ENCODE results near the gene TUBB2B.
"Not testable (repeated sequence)": the region's sequence is repeated elsewhere in the genome, so short reads cannot be mapped to it uniquely, and the experiment has no call there.

The TUBB2B gene

DNA sequence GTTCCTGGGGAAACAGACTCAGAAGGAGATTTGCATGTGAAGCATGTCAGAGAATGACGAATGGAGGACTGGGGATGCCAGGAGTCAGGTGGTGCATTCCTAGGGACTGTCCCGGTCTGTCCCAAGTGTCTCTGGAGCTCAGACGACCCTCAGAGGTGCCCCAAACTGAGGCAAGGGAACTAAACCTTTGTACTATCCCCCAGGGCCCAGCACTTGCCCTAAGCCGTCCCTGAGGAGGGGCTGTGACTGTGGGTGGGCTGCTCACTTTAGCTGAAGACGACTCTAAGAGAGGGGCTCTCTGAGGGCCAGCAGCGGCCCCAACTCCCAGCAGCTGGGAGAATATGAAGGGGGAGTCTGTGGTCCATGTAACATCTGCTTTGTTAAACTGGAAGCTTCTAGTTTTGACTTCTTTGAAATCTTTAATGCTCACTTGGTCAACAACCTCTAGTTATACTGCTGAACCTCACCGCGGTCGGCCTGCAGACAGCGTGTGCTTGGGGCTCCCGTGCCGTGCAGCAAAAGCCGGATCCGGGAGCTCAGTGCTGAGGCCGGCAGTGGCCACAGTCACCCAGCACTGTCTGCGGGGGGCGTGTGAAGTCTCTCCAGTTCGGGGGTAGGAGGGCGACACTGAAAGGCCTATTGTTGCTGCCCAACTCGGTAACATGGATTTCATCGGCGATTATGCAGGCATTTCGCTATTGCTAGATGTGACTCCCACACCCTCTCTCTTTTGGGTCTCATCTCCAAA, 34.2 kb downstream of the TUBB2B start:
- DNase-seq (ENCODE audit: extremely low spot score) = no peak
- CTCF ChIA-PET = no interaction called here
- no peak for TF ChIP-seq FOXA1 (IDR thresholded peaks at IDR 0.05)
- TF ChIP-seq TARDBP (IDR thresholded peaks at IDR 0.05) = no peak
- TF ChIP-seq L3MBTL2 (conservative IDR thresholded peaks at IDR 0.05) = no peak
- no peak for TF ChIP-seq HDGF (IDR thresholded peaks at IDR 0.05; ENCODE audit: borderline replicate concordance)
- no peak for TF ChIP-seq BHLHE40 (IDR thresholded peaks at IDR 0.05; ENCODE audit: borderline replicate concordance)
- no peak for TF ChIP-seq SUZ12 (IDR thresholded peaks at IDR 0.05)
- POLR2A ChIA-PET = no interaction called here

DNA sequence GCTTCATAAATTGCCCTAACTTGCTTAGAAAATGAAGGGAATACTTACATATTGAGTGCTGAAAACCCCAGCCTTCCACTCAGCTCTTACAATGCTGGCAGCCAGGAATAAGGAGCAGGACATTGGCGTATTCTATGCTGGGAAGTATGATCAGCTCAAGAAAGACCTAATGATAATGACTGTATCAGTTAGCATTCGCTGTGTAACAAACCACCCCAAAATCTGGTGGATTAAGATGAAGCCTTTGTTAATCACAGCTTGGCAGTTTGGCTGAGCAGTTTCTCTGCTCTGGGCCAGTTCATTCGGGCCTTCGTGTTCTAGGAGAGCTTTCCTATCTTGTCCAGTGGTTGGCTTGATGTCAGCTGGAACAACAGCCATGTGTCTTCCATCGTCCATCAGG, 36.7 kb downstream of the TUBB2B start:
- TF ChIP-seq BHLHE40 (IDR thresholded peaks at IDR 0.05; ENCODE audit: borderline replicate concordance) (no peak), ZNF384 (IDR thresholded peaks at IDR 0.05) (no peak), ARNT (IDR thresholded peaks at IDR 0.05) (no peak), HDGF (IDR thresholded peaks at IDR 0.05; ENCODE audit: borderline replicate concordance) (no peak), SUZ12 (IDR thresholded peaks at IDR 0.05) (no peak), ELF4 (IDR thresholded peaks at IDR 0.05) (no peak), FOXK2 (IDR thresholded peaks at IDR 0.05) (no peak), TARDBP (IDR thresholded peaks at IDR 0.05) (no peak), SP1 (IDR thresholded peaks at IDR 0.05) (no peak), L3MBTL2 (conservative IDR thresholded peaks at IDR 0.05) (no peak), NFRKB (IDR thresholded peaks at IDR 0.05) (no peak), CTBP1 (IDR thresholded peaks at IDR 0.05; ENCODE audit: borderline replicate concordance) (no peak), FOXA1 (IDR thresholded peaks at IDR 0.05) (no peak), LEF1 (IDR thresholded peaks at IDR 0.05; ENCODE audit: borderline replicate concordance) (no peak), FOXM1 (IDR thresholded peaks at IDR 0.05; ENCODE audit: borderline replicate concordance) (no peak)
- TF ChIP-seq, protein P1, sequence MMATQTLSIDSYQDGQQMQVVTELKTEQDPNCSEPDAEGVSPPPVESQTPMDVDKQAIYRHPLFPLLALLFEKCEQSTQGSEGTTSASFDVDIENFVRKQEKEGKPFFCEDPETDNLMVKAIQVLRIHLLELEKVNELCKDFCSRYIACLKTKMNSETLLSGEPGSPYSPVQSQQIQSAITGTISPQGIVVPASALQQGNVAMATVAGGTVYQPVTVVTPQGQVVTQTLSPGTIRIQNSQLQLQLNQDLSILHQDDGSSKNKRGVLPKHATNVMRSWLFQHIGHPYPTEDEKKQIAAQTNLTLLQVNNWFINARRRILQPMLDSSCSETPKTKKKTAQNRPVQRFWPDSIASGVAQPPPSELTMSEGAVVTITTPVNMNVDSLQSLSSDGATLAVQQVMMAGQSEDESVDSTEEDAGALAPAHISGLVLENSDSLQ (IDR thresholded peaks at IDR 0.05) = no peak
- no peak for DNase-seq (ENCODE audit: extremely low spot score)
- ChIA-PET CTCF (interaction anchor here (1.5 kb wide), 1 partner anchor 61 kb away, joined by 6 read pairs; no protein-coding TSS in a partner anchor), POLR2A (interaction anchor here (0.8 kb wide), 1 partner anchor 18 kb away, joined by 3 read pairs; no protein-coding TSS in a partner anchor)

DNA sequence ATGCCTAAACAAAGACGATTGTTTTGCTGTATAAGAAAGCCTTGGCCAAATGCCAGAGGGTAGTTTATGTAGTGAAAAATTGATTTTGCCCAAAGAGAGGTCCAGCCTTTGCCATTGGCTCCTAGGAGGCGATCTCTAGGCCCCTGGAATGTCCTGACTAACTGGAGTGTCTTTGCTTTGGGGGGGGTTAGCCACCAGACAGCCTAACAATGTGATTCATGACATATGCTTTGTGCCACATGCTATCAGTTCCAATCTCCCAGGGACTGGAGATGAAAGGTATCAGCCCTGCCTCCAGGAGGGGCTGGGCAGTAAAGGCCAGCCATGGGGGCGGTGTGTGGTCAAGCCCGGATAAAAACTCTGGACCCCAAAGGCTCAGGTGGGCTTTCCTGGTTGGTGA, 37.4 kb downstream of the TUBB2B start:
- POLR2A ChIA-PET = interaction anchor here (0.9 kb wide), 1 partner anchor 33 kb away, joined by 3 read pairs; the partner anchor contains the start of gene TUBB2A
- TF ChIP-seq LEF1 (IDR thresholded peaks at IDR 0.05; ENCODE audit: borderline replicate concordance) (no peak), ELF4 (IDR thresholded peaks at IDR 0.05) (no peak), CTBP1 (IDR thresholded peaks at IDR 0.05; ENCODE audit: borderline replicate concordance) (no peak), BHLHE40 (IDR thresholded peaks at IDR 0.05; ENCODE audit: borderline replicate concordance) (no peak), L3MBTL2 (conservative IDR thresholded peaks at IDR 0.05) (no peak)
- TF ChIP-seq, protein P1 (IDR thresholded peaks at IDR 0.05) = no peak
- DNase-seq (ENCODE audit: extremely low spot score) = no peak

DNA sequence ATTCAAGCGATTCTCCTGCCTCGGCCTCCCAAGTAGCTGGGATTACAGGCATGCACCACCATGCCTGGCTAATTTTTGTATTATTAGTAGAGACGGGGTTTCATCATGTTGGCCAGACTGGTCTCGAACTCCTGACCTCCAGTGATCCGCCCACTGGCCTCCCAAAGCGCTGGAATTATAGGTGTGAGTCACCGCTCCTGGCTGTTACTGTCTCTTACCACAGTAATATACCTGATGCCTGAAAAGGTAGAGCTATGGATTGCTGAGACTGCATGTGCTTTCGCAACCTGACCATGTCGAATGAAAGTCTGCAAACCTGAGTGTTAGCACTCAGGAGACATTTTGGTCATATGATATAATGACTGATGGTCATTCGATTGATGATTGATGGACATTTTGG, 38.3 kb downstream of the TUBB2B start:
- DNase-seq (ENCODE audit: extremely low spot score); CTCF ChIA-PET: not testable (repeated sequence)
- POLR2A ChIA-PET = interaction anchor here (0.9 kb wide), 1 partner anchor 32 kb away, joined by 3 read pairs; the partner anchor contains the start of gene TUBB2A
- TF ChIP-seq, protein P1 (IDR thresholded peaks at IDR 0.05) = 0 out of 2 replicates have a peak, but pooled peaks have one; percentile 20

More for the DNA sequence above, 37.4 kb downstream of the TUBB2B start:
- CTCF ChIA-PET = interaction anchor here (1.5 kb wide), 1 partner anchor 61 kb away, joined by 6 read pairs; no protein-coding TSS in a partner anchor

DNA sequence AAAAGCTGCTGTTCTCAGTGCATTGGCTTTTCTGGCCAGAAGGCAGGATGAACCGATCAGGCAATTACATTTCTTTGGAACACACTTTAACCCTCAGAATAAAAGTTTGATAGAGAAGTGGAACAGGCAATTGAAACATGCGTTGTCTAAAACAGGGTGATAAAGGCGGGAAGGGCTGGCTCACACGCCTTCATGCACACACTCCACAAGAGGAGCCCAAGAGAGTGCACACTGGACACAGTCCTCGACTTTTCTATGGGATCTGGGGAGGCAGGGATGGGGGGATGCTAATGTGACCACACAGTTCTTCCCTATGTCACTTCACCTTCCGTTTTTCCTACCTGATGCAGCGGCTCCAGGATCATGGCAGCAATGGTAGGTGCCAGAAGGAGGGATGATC, 39.2 kb downstream of the TUBB2B start:
- POLR2A ChIA-PET = no interaction called here
- CTCF ChIA-PET = no interaction called here
- no peak for DNase-seq (ENCODE audit: extremely low spot score)
- no peak for TF ChIP-seq NFRKB (IDR thresholded peaks at IDR 0.05)
- TF ChIP-seq SP1 (IDR thresholded peaks at IDR 0.05) = no peak
- TF ChIP-seq ELF4 (IDR thresholded peaks at IDR 0.05) = no peak
- peak; percentile 27; the same call in 1 of the 2 replicates for TF ChIP-seq L3MBTL2 (conservative IDR thresholded peaks at IDR 0.05)

DNA sequence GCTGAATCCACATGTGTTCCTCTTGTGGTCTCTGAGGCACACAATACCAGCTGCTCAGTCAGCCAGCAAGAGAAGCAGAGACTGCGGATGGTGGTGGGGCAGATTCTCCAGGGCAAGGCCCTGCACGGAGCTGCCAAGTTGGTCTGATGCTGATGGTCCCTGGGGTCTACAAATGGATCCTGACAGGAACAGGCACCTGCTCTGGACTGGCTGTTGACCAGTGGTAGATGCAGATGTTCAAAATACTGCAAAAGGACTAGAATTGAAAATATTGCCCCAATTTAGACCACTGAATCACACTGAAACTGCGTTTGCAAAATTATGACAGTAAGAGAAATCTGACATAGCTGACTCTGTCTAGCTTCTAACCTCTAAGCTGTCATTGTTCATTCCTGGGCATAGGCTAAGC, 40.5 kb downstream of the TUBB2B start:
- ChIA-PET CTCF (no interaction called here), POLR2A (interaction anchor here (1.4 kb wide), 1 partner anchor 11 kb away, joined by 3 read pairs; no protein-coding TSS in a partner anchor)
- no peak for DNase-seq (ENCODE audit: extremely low spot score)
- no peak for TF ChIP-seq CTBP1 (IDR thresholded peaks at IDR 0.05; ENCODE audit: borderline replicate concordance)

DNA sequence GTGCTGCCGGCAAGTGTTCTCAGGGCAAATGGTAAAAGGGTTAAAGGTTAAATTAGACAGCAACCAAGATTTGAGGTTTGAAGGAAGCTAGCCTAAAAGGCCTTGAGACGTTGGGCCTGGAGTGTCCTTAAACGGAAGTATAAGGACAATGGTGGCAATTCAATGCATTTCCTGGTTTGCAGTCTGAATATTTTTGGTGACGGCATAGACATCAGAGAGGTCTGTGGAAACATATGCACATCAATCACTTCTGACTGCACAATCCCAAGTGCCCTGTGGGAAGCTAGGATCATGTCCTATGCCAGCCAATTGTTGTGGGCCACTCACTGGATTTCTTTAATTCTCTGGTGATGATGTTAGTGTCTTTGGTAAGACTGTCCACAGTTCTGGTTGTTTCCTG, 44.4 kb downstream of the TUBB2B start:
- no peak for DNase-seq (ENCODE audit: extremely low spot score)
- TF ChIP-seq, protein P1 (IDR thresholded peaks at IDR 0.05) = no peak
- TF ChIP-seq CTBP1 (IDR thresholded peaks at IDR 0.05; ENCODE audit: borderline replicate concordance) (no peak), ELF4 (IDR thresholded peaks at IDR 0.05) (no peak), L3MBTL2 (conservative IDR thresholded peaks at IDR 0.05) (no peak), SUZ12 (IDR thresholded peaks at IDR 0.05) (no peak), ZNF384 (IDR thresholded peaks at IDR 0.05) (no peak), HDGF (IDR thresholded peaks at IDR 0.05; ENCODE audit: borderline replicate concordance) (no peak), LEF1 (IDR thresholded peaks at IDR 0.05; ENCODE audit: borderline replicate concordance) (no peak), FOXK2 (IDR thresholded peaks at IDR 0.05) (no peak), ARNT (IDR thresholded peaks at IDR 0.05) (no peak), FOXM1 (IDR thresholded peaks at IDR 0.05; ENCODE audit: borderline replicate concordance) (no peak), SP1 (IDR thresholded peaks at IDR 0.05) (no peak), NFRKB (IDR thresholded peaks at IDR 0.05) (no peak), TARDBP (IDR thresholded peaks at IDR 0.05) (no peak), FOXA1 (IDR thresholded peaks at IDR 0.05) (no peak), BHLHE40 (IDR thresholded peaks at IDR 0.05; ENCODE audit: borderline replicate concordance) (no peak)
- ChIA-PET CTCF (interaction anchor here (1.3 kb wide), 1 partner anchor 13 kb away, joined by 4 read pairs; no protein-coding TSS in a partner anchor), POLR2A (interaction anchor here (1.3 kb wide), 1 partner anchor 44 kb away, joined by 4 read pairs; no protein-coding TSS in a partner anchor)
